ENCODE data around the gene CWC27. TPM values are rescaled to one million over a fixed set of nuclear protein-coding genes. Genes with fewer than 3 reads are reported as not detected.

Gene CWC27, protein sequence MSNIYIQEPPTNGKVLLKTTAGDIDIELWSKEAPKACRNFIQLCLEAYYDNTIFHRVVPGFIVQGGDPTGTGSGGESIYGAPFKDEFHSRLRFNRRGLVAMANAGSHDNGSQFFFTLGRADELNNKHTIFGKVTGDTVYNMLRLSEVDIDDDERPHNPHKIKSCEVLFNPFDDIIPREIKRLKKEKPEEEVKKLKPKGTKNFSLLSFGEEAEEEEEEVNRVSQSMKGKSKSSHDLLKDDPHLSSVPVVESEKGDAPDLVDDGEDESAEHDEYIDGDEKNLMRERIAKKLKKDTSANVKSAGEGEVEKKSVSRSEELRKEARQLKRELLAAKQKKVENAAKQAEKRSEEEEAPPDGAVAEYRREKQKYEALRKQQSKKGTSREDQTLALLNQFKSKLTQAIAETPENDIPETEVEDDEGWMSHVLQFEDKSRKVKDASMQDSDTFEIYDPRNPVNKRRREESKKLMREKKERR
- 10.0 and 16.2 TPM in 2 replicates for total RNA-seq (2012; rRNA removed)

DNA sequence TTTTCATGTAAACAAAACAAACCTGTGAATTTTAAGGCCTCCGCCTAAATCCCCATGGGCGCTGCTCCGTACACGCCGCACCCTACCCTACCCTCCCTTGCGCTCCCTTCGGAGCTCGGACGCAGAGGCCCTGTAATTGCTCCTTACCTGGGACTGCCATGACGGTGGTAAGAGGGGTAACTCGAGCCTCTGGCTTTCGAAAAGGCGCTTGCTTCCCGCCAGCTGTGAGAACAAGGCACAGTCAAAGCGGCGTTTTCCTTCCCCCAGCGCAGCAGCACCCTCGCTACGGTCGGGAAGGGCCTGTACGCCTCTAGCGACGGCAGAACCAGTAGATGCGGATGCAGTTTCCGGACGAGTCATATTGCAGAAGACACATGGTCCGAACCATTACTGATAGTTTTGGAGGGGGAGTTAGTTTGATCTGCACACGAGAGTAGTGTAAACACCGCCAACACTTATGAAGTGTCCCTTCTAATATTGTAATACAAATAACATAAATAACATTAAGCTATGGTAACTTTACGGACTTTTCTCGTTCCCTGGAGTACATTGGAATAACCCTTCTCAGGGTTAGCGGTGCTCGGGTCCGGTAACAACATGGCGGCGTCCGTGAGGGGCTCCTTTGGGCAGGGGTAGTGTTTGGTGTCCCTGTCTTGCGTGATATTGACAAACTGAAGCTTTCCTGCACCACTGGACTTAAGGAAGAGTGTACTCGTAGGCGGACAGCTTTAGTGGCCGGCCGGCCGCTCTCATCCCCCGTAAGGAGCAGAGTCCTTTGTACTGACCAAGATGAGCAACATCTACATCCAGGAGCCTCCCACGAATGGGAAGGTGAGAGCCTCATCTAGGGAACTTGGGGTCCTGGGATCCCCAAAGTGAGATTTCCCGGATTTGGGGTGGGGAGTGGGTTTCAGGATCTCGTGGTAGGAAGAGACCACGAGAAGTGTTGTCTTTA, at the start of gene CWC27, which contains the start of gene SREK1IP1:
TSS of gene CWC27 (plus strand) at position 573 of the 955 bp plus-strand sequence. CDS start at position 790, 217 bp downstream.
TSS of gene SREK1IP1 (minus strand) at position 334 of the 955 bp plus-strand sequence. CDS start at position 160, 174 bp downstream.
- H3K4me3 ChIP-seq (ENCODE audit: low read length): peak within 1 kb of the TSS; percentile 91

GRCh38 chr5:64722588-64722987, 46.1 kb upstream of the CWC27 start:
- peaks cover 34% of the 10 kb centered on the region for H3K36me3 ChIP-seq (ENCODE audit: insufficient read depth, low read length)
- H3K9ac ChIP-seq (ENCODE audit: low read depth, low read length): no peak overlapping the region
- H3K4me3 ChIP-seq (ENCODE audit: low read length): no peak overlapping the region
- H3K9me3 ChIP-seq (replicated peaks; ENCODE audit: low read length): no peaks in the 10 kb centered on the region
- no peaks in the 10 kb centered on the region for H3K4me1 ChIP-seq (ENCODE audit: control insufficient read depth, insufficient read depth, low read length)
- no peak overlapping the region for H3K4me2 ChIP-seq (ENCODE audit: low read length)
- no peaks in the 10 kb centered on the region for H3K27me3 ChIP-seq (ENCODE audit: control insufficient read depth, insufficient read depth, low read length)

More for the DNA sequence above, at the start of gene CWC27, which contains the start of gene SREK1IP1:
- Histone ChIP-seq H3K4me2 (ENCODE audit: low read length) (peak within 1 kb of the TSS; percentile 86), H3K27me3 (ENCODE audit: control insufficient read depth, insufficient read depth, low read length) (no peaks in the 10 kb centered on the region), H3K9ac (ENCODE audit: low read depth, low read length) (peak within 1 kb of the TSS; percentile 93), H3K4me1 (ENCODE audit: control insufficient read depth, insufficient read depth, low read length) (peaks cover 34% of the 10 kb centered on the region), H3K36me3 (ENCODE audit: insufficient read depth, low read length) (no peaks in the 10 kb centered on the region), H3K9me3 (replicated peaks; ENCODE audit: low read length) (no peaks in the 10 kb centered on the region)

DNA sequence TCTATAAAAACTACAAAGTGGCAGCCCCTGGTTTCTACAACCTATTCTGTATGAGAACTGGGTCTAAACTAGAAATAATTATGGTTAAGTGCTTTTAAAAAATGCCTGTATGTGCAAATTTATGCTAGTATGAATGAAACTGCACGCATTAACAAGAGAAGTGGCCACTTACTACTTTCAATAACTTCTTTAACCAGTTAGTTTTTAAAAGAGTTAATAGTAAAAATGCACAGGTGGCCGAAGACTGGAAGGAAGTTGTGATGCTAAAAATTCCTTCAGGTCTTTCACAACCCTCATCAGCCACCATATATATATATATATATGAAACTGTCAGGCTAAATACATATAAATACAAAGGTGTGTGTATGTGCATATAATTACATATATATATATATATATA, 41.6 kb upstream of the CWC27 start:
- Histone ChIP-seq H3K4me2 (ENCODE audit: low read length) (no peak overlapping the region), H3K9ac (ENCODE audit: low read depth, low read length) (no peak overlapping the region), H3K4me1 (ENCODE audit: control insufficient read depth, insufficient read depth, low read length) (no peaks in the 10 kb centered on the region), H3K9me3 (replicated peaks; ENCODE audit: low read length) (no peaks in the 10 kb centered on the region), H3K27me3 (ENCODE audit: control insufficient read depth, insufficient read depth, low read length) (no peaks in the 10 kb centered on the region), H3K4me3 (ENCODE audit: low read length) (no peak overlapping the region), H3K36me3 (ENCODE audit: insufficient read depth, low read length) (peaks cover 29% of the 10 kb centered on the region)

- Histone ChIP-seq H3K4me3 (ENCODE audit: low read length) (no peak overlapping the region), H3K9ac (ENCODE audit: low read depth, low read length) (no peak overlapping the region), H3K36me3 (ENCODE audit: insufficient read depth, low read length) (peaks cover 23% of the 10 kb centered on the region), H3K4me1 (ENCODE audit: control insufficient read depth, insufficient read depth, low read length) (no peaks in the 10 kb centered on the region), H3K27me3 (ENCODE audit: control insufficient read depth, insufficient read depth, low read length) (no peaks in the 10 kb centered on the region), H3K4me2 (ENCODE audit: low read length) (no peak overlapping the region), H3K9me3 (replicated peaks; ENCODE audit: low read length) (no peaks in the 10 kb centered on the region)
Measured at GRCh38 chr5:64742411-64742810, 26.3 kb upstream of the CWC27 start.

- no peak overlapping the region for H3K4me3 ChIP-seq (ENCODE audit: low read length)
- H3K9ac ChIP-seq (ENCODE audit: low read depth, low read length): no peak overlapping the region
- H3K36me3 ChIP-seq (ENCODE audit: insufficient read depth, low read length): peaks cover 23% of the 10 kb centered on the region
- no peaks in the 10 kb centered on the region for H3K4me1 ChIP-seq (ENCODE audit: control insufficient read depth, insufficient read depth, low read length)
- H3K9me3 ChIP-seq (replicated peaks; ENCODE audit: low read length): no peaks in the 10 kb centered on the region
- no peak overlapping the region for H3K4me2 ChIP-seq (ENCODE audit: low read length)
- no peaks in the 10 kb centered on the region for H3K27me3 ChIP-seq (ENCODE audit: control insufficient read depth, insufficient read depth, low read length)
Measured at GRCh38 chr5:64742821-64743220, 25.9 kb upstream of the CWC27 start.

DNA sequence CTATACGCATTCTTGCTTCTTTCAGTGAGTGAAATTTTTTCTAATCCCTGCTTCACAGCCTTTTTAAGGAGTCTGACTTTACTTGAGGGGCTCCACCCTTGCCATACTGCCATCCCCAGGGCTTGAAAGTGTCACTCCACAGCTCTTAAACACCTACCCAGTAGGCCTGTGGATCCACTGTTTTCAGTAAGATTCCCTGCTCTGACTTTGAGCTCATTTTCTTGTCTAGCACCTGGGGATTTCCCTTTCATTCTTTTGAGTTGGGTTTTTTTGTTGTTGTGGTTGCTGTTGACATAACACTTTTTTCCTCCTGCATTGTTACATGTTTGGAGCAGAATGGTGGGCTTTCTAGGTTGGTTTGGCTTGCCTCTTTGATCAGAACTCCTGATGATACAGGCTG, 23.8 kb upstream of the CWC27 start:
- no peak overlapping the region for H3K4me3 ChIP-seq (ENCODE audit: low read length)
- H3K4me2 ChIP-seq (ENCODE audit: low read length): no peak overlapping the region
- peaks cover 8% of the 10 kb centered on the region for H3K36me3 ChIP-seq (ENCODE audit: insufficient read depth, low read length)
- no peak overlapping the region for H3K9ac ChIP-seq (ENCODE audit: low read depth, low read length)
- H3K27me3 ChIP-seq (ENCODE audit: control insufficient read depth, insufficient read depth, low read length): no peaks in the 10 kb centered on the region
- H3K9me3 ChIP-seq (replicated peaks; ENCODE audit: low read length): no peaks in the 10 kb centered on the region
- no peaks in the 10 kb centered on the region for H3K4me1 ChIP-seq (ENCODE audit: control insufficient read depth, insufficient read depth, low read length)

GRCh38 chr5:64746446-64746845, 22.3 kb upstream of the CWC27 start:
- Histone ChIP-seq H3K9me3 (replicated peaks; ENCODE audit: low read length) (no peaks in the 10 kb centered on the region), H3K4me1 (ENCODE audit: control insufficient read depth, insufficient read depth, low read length) (no peaks in the 10 kb centered on the region), H3K27me3 (ENCODE audit: control insufficient read depth, insufficient read depth, low read length) (no peaks in the 10 kb centered on the region), H3K9ac (ENCODE audit: low read depth, low read length) (no peak overlapping the region), H3K4me2 (ENCODE audit: low read length) (no peak overlapping the region), H3K36me3 (ENCODE audit: insufficient read depth, low read length) (peaks cover 6% of the 10 kb centered on the region), H3K4me3 (ENCODE audit: low read length) (no peak overlapping the region)

GRCh38 chr5:64749385-64749784, 19.3 kb upstream of the CWC27 start:
- Histone ChIP-seq H3K9ac (ENCODE audit: low read depth, low read length) (no peak overlapping the region), H3K9me3 (replicated peaks; ENCODE audit: low read length) (no peaks in the 10 kb centered on the region), H3K27me3 (ENCODE audit: control insufficient read depth, insufficient read depth, low read length) (no peaks in the 10 kb centered on the region), H3K4me3 (ENCODE audit: low read length) (no peak overlapping the region), H3K4me2 (ENCODE audit: low read length) (no peak overlapping the region), H3K36me3 (ENCODE audit: insufficient read depth, low read length) (peaks cover 17% of the 10 kb centered on the region), H3K4me1 (ENCODE audit: control insufficient read depth, insufficient read depth, low read length) (no peaks in the 10 kb centered on the region)

- H3K27me3 ChIP-seq (ENCODE audit: control insufficient read depth, insufficient read depth, low read length): no peaks in the 10 kb centered on the region
- peaks cover 26% of the 10 kb centered on the region for H3K36me3 ChIP-seq (ENCODE audit: insufficient read depth, low read length)
- H3K4me2 ChIP-seq (ENCODE audit: low read length): no peak overlapping the region
- H3K9ac ChIP-seq (ENCODE audit: low read depth, low read length): no peak overlapping the region
- H3K4me1 ChIP-seq (ENCODE audit: control insufficient read depth, insufficient read depth, low read length): no peaks in the 10 kb centered on the region
- H3K4me3 ChIP-seq (ENCODE audit: low read length): no peak overlapping the region
- H3K9me3 ChIP-seq (replicated peaks; ENCODE audit: low read length): no peaks in the 10 kb centered on the region
Measured at GRCh38 chr5:64754066-64754465, 14.7 kb upstream of the CWC27 start.

GRCh38 chr5:64758901-64759300, 9.8 kb upstream of the CWC27 start:
- Histone ChIP-seq H3K9me3 (replicated peaks; ENCODE audit: low read length) (no peaks in the 10 kb centered on the region), H3K4me2 (ENCODE audit: low read length) (no peak overlapping the region), H3K36me3 (ENCODE audit: insufficient read depth, low read length) (peaks cover 22% of the 10 kb centered on the region), H3K9ac (ENCODE audit: low read depth, low read length) (no peak overlapping the region), H3K27me3 (ENCODE audit: control insufficient read depth, insufficient read depth, low read length) (no peaks in the 10 kb centered on the region), H3K4me1 (ENCODE audit: control insufficient read depth, insufficient read depth, low read length) (no peaks in the 10 kb centered on the region), H3K4me3 (ENCODE audit: low read length) (no peak overlapping the region)

DNA sequence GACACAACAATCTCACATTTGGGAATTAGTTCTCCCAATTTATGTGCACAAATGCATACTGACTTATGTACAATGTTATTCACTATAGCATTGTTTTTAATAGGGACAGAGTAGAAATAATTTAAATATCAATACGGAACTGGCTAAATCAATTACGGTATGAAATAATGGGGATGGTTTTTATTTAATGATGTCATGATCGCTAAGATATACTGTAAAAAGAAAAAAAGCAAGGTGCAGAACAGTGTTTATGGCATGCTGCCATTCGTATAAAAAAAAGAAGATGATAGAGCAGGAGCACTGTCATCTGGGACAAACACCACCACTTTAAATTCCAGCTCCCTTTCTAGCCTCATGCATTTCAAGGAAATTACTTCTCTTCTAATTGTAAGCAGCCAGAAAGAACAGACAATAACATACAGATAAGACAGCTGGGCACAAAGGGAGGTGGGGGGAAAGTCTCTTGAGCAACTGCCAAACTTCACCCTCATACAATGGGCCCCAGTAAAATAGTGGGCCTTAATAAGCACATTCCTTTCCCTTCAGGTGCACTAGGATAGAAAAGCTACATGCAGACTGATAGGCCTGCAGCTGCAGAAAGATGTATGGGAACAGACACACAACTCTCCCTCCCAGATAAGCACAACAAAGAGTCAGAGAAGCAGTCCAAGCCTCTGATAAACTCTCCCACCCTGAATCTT, 8.6 kb upstream of the CWC27 start:
- Histone ChIP-seq H3K36me3 (ENCODE audit: insufficient read depth, low read length) (peaks cover 12% of the 10 kb centered on the region), H3K9me3 (replicated peaks; ENCODE audit: low read length) (no peaks in the 10 kb centered on the region), H3K27me3 (ENCODE audit: control insufficient read depth, insufficient read depth, low read length) (no peaks in the 10 kb centered on the region), H3K4me3 (ENCODE audit: low read length) (no peak overlapping the region), H3K9ac (ENCODE audit: low read depth, low read length) (no peak overlapping the region), H3K4me2 (ENCODE audit: low read length) (no peak overlapping the region), H3K4me1 (ENCODE audit: control insufficient read depth, insufficient read depth, low read length) (no peaks in the 10 kb centered on the region)

All from skeletal muscle satellite cell (primary cell).